ENCODE results near the gene VDAC2.
"Not testable (repeated sequence)": the region's sequence is repeated elsewhere in the genome, so short reads cannot be mapped to it uniquely, and the experiment has no call there.

The VDAC2 gene

GRCh38 chr10:75201793-75202307, 8.7 kb upstream of the VDAC2 start:
- DNase-seq: no peak

- no peak for DNase-seq
Measured at GRCh38 chr10:75202321-75203045, 8.1 kb upstream of the VDAC2 start.

- not testable (repeated sequence) for DNase-seq
Measured at GRCh38 chr10:75203046-75203620, 7.5 kb upstream of the VDAC2 start.

GRCh38 chr10:75203724-75204123, 6.9 kb upstream of the VDAC2 start:
- DNase-seq: no peak

GRCh38 chr10:75205908-75206307, 4.7 kb upstream of the VDAC2 start:
- no peak for DNase-seq

- DNase-seq: not testable (repeated sequence)
Measured at GRCh38 chr10:75206638-75207037, 4.0 kb upstream of the VDAC2 start.

- DNase-seq: no peak
Measured at GRCh38 chr10:75207079-75207856, 3.3 kb upstream of the VDAC2 start.

GRCh38 chr10:75207857-75208144, 2.8 kb upstream of the VDAC2 start:
- no peak for DNase-seq

- DNase-seq: no peak
Measured at GRCh38 chr10:75208181-75208580, 2.4 kb upstream of the VDAC2 start.

GRCh38 chr10:75209086-75209920, 1.3 kb upstream of the VDAC2 start:
- DNase-seq: no peak

GRCh38 chr10:75209921-75210281, 695 bp upstream of the VDAC2 start:
- peak; percentile 61 for DNase-seq

GRCh38 chr10:75211007-75211691, 553 bp downstream of the VDAC2 start:
- DNase-seq: no peak

- DNase-seq: no peak
Measured at GRCh38 chr10:75212343-75212742, 1.7 kb downstream of the VDAC2 start.

GRCh38 chr10:75220274-75220673, 9.7 kb downstream of the VDAC2 start:
- no peak for DNase-seq

GRCh38 chr10:75221492-75221891, 10.9 kb downstream of the VDAC2 start:
- not testable (repeated sequence) for DNase-seq

- no peak for DNase-seq
Measured at GRCh38 chr10:75223507-75223906, 12.9 kb downstream of the VDAC2 start.

GRCh38 chr10:75226095-75226494, 15.5 kb downstream of the VDAC2 start:
- no peak for DNase-seq

- no peak for DNase-seq
Measured at GRCh38 chr10:75226656-75227055, 16.1 kb downstream of the VDAC2 start.

GRCh38 chr10:75228278-75228677, 17.7 kb downstream of the VDAC2 start:
- DNase-seq: no peak

GRCh38 chr10:75228834-75229233, 18.2 kb downstream of the VDAC2 start:
- no peak for DNase-seq

- no peak for DNase-seq
Measured at GRCh38 chr10:75229971-75230370, 19.4 kb downstream of the VDAC2 start.

- DNase-seq: peak; percentile 95
Measured at GRCh38 chr10:75230600-75231038, 20.0 kb downstream of the VDAC2 start.
